H1 (cell line): ENCODE measurements around the gene BRMS1. TPM values are rescaled to one million over a fixed set of nuclear protein-coding genes. Genes with fewer than 3 reads are reported as not detected.

Experiments
- CTCF ChIA-PET: fragments of 300-600 bp; sonication (Branson Sonifier 250); formaldehyde crosslinking; loops from one replicate; lab custom pipeline; 2021; ENCODE audit not compliant: partially characterized antibody; lab: Charles Lee
- POLR2A ChIA-PET: fragments of 300-600 bp; sonication (Branson Sonifier 250); formaldehyde crosslinking; loops from one replicate; lab custom pipeline; 2021; ENCODE audit warnings: inconsistent platforms; ENCODE audit not compliant: partially characterized antibody; lab: Charles Lee
- DNase-seq, 2 experiments: peaks; one replicate each; pipeline versions ENCODE4 v3.0.0 to v3.0.0-alpha.2; 2010 to 2022; ENCODE audit warnings: low spot score in 2 of 2, low read depth in 1 of 2, mixed read lengths in 1 of 2
- FAIRE-seq: peaks from 2 replicates; lab custom pipeline; 2011; peaks lifted over from hg19 to GRCh38; lab: Jason Lieb, UNC
- H2AFZ ChIP-seq: 2 replicates; pipeline ENCODE4 v1.8.1; 2012; ENCODE audit warnings: low read length, inconsistent platforms
- H2AK5ac ChIP-seq: 2 replicates; pipeline ENCODE4 v1.6.1; 2013; ENCODE audit warnings: low read depth, low read length
- H2BK120ac ChIP-seq: replicated peaks from 2 replicates; pipeline ENCODE3; 2013; ENCODE audit warnings: low read depth, low read length, inconsistent platforms
- H2BK12ac ChIP-seq: 2 replicates; pipeline ENCODE4 v1.6.1; 2013; ENCODE audit warnings: low read depth, low read length
- H2BK15ac ChIP-seq: 2 replicates; pipeline ENCODE4 v1.6.1; 2013; ENCODE audit warnings: low read length
- H2BK20ac ChIP-seq: 2 replicates; pipeline ENCODE4 v1.6.1; 2013; ENCODE audit warnings: low read length
- H2BK5ac ChIP-seq: 2 replicates; pipeline ENCODE4 v1.6.1; 2013; ENCODE audit warnings: low read depth, low read length
- H3K14ac ChIP-seq: 2 replicates; pipeline ENCODE4 v1.6.1; 2013; ENCODE audit warnings: inconsistent platforms; ENCODE audit not compliant: insufficient read length
- H3K18ac ChIP-seq: 2 replicates; pipeline ENCODE4 v1.6.1; 2013; ENCODE audit warnings: low read length; ENCODE audit errors: extremely low read depth
- H3K23ac ChIP-seq: 2 replicates; pipeline ENCODE4 v1.6.1; 2013; ENCODE audit warnings: inconsistent platforms; ENCODE audit not compliant: insufficient read length
- H3K23me2 ChIP-seq: 2 replicates; pipeline ENCODE4 v1.6.1; 2013; ENCODE audit warnings: low read depth, low read length
- H3K27ac ChIP-seq: 2 replicates; pipeline ENCODE4 v1.6.1; 2011; ENCODE audit warnings: low read depth, low read length, inconsistent platforms
- H3K27me3 ChIP-seq, 4 experiments: replicated peaks in 1 of 4; 1 replicate in 1 of 4; 2 replicates in 3 of 4; pipeline versions ENCODE4 v1.6.1 to v1.8.1; 2011 to 2013; ENCODE audit warnings: low read length in 3 of 4, mild to moderate bottlenecking in 3 of 4, inconsistent platforms in 2 of 4, mixed read lengths in 2 of 4, moderate library complexity in 1 of 4; ENCODE audit not compliant: control insufficient read depth in 3 of 4, insufficient read depth in 3 of 4; ENCODE audit errors: extremely low read depth in 1 of 4
- H3K36me3 ChIP-seq, 4 experiments: 2 replicates each; pipeline versions ENCODE4 v1.6.1 to v1.8.1; 2011 to 2013; ENCODE audit warnings: mild to moderate bottlenecking in 4 of 4, low read length in 3 of 4, moderate library complexity in 2 of 4, control low read depth in 1 of 4, inconsistent platforms in 1 of 4; ENCODE audit not compliant: insufficient read depth in 4 of 4, control insufficient read depth in 2 of 4
- H3K4ac ChIP-seq: replicated peaks from 2 replicates; pipeline ENCODE3; 2013; ENCODE audit warnings: low read length, low read depth, mixed read lengths, inconsistent platforms; ENCODE audit not compliant: insufficient read length
- H3K4me1 ChIP-seq, 4 experiments: replicated peaks in 1 of 4; 1 replicate in 1 of 4; 2 replicates in 3 of 4; pipeline versions ENCODE4 v1.6.1 to v1.8.1; 2011 to 2013; ENCODE audit warnings: low read length in 3 of 4, inconsistent platforms in 2 of 4, mixed read lengths in 1 of 4; ENCODE audit not compliant: insufficient read depth in 4 of 4, control insufficient read depth in 3 of 4
- H3K4me2 ChIP-seq, 2 experiments: 2 replicates each; pipeline versions ENCODE4 v1.6.1 to v1.8.1; 2011 to 2013; ENCODE audit warnings: low read depth in 2 of 2, low read length in 2 of 2, control low read depth in 1 of 2, inconsistent platforms in 1 of 2, mild to moderate bottlenecking in 1 of 2; ENCODE audit not compliant: insufficient read depth in 1 of 2
- H3K4me3 ChIP-seq, 4 experiments: fragments of 200-600, 300-600 bp in 1 of 4; sonication (generic), shearing (Covaris generic), sonication (Bioruptor Twin) in 1 of 4; 2 replicates each; pipeline versions ENCODE4 v1.5.1 to v1.8.1; 2011 to 2016; ENCODE audit warnings: low read length in 4 of 4, low read depth in 3 of 4, control low read depth in 2 of 4, inconsistent platforms in 2 of 4, mild to moderate bottlenecking in 2 of 4, mixed read lengths in 1 of 4, moderate library complexity in 1 of 4; ENCODE audit not compliant: insufficient read depth in 2 of 4; ENCODE audit errors: extremely low read depth in 1 of 4
- H3K56ac ChIP-seq: replicated peaks from 2 replicates; pipeline ENCODE3; 2013; ENCODE audit warnings: low read depth, mild to moderate bottlenecking, mixed read lengths, low read length, inconsistent platforms; ENCODE audit not compliant: insufficient read length
- H3K79me1 ChIP-seq: 2 replicates; pipeline ENCODE4 v1.6.1; 2013; ENCODE audit warnings: low read depth, low read length, control low read depth
- H3K79me2 ChIP-seq, 2 experiments: 2 replicates each; pipeline versions ENCODE4 v1.6.1 to v1.8.1; 2012 to 2013; ENCODE audit warnings: low read length in 2 of 2, mild to moderate bottlenecking in 2 of 2, inconsistent platforms in 1 of 2; ENCODE audit not compliant: insufficient read depth in 2 of 2, control insufficient read depth in 1 of 2
- H3K9ac ChIP-seq, 4 experiments: replicated peaks in 1 of 4; 1 replicate in 1 of 4; 2 replicates in 3 of 4; pipeline versions ENCODE4 v1.6.1 to v1.8.1; 2011 to 2013; ENCODE audit warnings: low read depth in 3 of 4, low read length in 3 of 4, control low read depth in 2 of 4, mild to moderate bottlenecking in 2 of 4, moderate library complexity in 2 of 4, inconsistent platforms in 1 of 4; ENCODE audit errors: extremely low read depth in 1 of 4
- H3K9me3 ChIP-seq, 2 experiments: 2 replicates each; pipeline versions ENCODE4 v1.6.1 to v1.8.1; 2012 to 2013; ENCODE audit warnings: mild to moderate bottlenecking in 2 of 2, moderate library complexity in 2 of 2, control low read depth in 1 of 2, inconsistent platforms in 1 of 2, low read depth in 1 of 2, low read length in 1 of 2, mixed read lengths in 1 of 2; ENCODE audit not compliant: insufficient read depth in 2 of 2
- H4K20me1 ChIP-seq, 2 experiments: replicated peaks in 1 of 2; 2 replicates each; pipeline versions ENCODE3 to v1.8.1; 2011 to 2013; ENCODE audit warnings: inconsistent platforms in 2 of 2, low read length in 2 of 2, mild to moderate bottlenecking in 1 of 2; ENCODE audit not compliant: insufficient read depth in 2 of 2, control insufficient read depth in 1 of 2
- H4K5ac ChIP-seq: 2 replicates; pipeline ENCODE4 v1.6.1; 2013; ENCODE audit warnings: low read length, low read depth, mixed read lengths, inconsistent platforms; ENCODE audit not compliant: insufficient read length
- H4K8ac ChIP-seq: 2 replicates; pipeline ENCODE4 v1.8.0; 2013; ENCODE audit warnings: mild to moderate bottlenecking, moderate library complexity, low read length, inconsistent platforms; ENCODE audit not compliant: insufficient read depth; ENCODE audit errors: extremely low read depth
- H4K91ac ChIP-seq: replicated peaks from 2 replicates; pipeline ENCODE3; 2013; ENCODE audit warnings: low read length, mixed read lengths, inconsistent platforms; ENCODE audit not compliant: insufficient read length
- CBX8 ChIP-seq: fragments of 300-800, 300-1000 bp; sonication (generic); IDR thresholded peaks from 2 replicates; pipeline ENCODE4 v1.7.1; 2016; ENCODE audit warnings: low read depth, low read length, borderline replicate concordance
- CHD2 ChIP-seq: IDR thresholded peaks from 2 replicates; pipeline ENCODE4 v1.6.1; 2012; ENCODE audit warnings: low read length, improper control_type of control experiment
- EP300 ChIP-seq, 2 experiments: IDR thresholded peaks; 1 replicate in 1 of 2; 2 replicates in 1 of 2; pipeline ENCODE4 v1.6.1; 2011 to 2012; ENCODE audit warnings: low read depth in 2 of 2, low read length in 2 of 2, mild to moderate bottlenecking in 2 of 2, borderline replicate concordance in 1 of 2, inconsistent platforms in 1 of 2, moderate library complexity in 1 of 2
- FOSL1 ChIP-seq: IDR thresholded peaks from 2 replicates; pipeline ENCODE4 v1.6.1; 2011; ENCODE audit warnings: mild to moderate bottlenecking, low read depth, low read length, moderate library complexity; ENCODE audit not compliant: insufficient read depth
- JUND ChIP-seq: IDR thresholded peaks from 2 replicates; pipeline ENCODE4 v1.6.1; 2011; ENCODE audit warnings: mild to moderate bottlenecking, improper control_type of control experiment, low read length
- NANOG ChIP-seq: IDR thresholded peaks from 2 replicates; pipeline ENCODE4 v1.6.1; 2011; ENCODE audit warnings: low read length, low read depth, mild to moderate bottlenecking, inconsistent platforms; ENCODE audit not compliant: insufficient read depth, poor library complexity, severe bottlenecking
- SIN3A ChIP-seq, 2 experiments: IDR thresholded peaks in 1 of 2; conservative IDR thresholded peaks in 1 of 2; 2 replicates each; pipeline ENCODE4 v1.6.1; 2011 to 2012; ENCODE audit warnings: low read length in 2 of 2, improper control_type of control experiment in 1 of 2, low read depth in 1 of 2, mild to moderate bottlenecking in 1 of 2
- SIRT6 ChIP-seq: IDR thresholded peaks from one replicate; pipeline ENCODE4 v1.7.1; 2012; ENCODE audit warnings: low read length, inconsistent platforms
- SP1 ChIP-seq: IDR thresholded peaks from 2 replicates; pipeline ENCODE4 v1.6.1; 2011; ENCODE audit warnings: low read depth, low read length
- TCF12 ChIP-seq: IDR thresholded peaks from 2 replicates; pipeline ENCODE4 v1.6.1; 2011; ENCODE audit warnings: low read depth, mild to moderate bottlenecking, low read length
- YY1 ChIP-seq: IDR thresholded peaks from 2 replicates; pipeline ENCODE4 v1.6.1; 2011; ENCODE audit warnings: low read depth, mild to moderate bottlenecking, low read length
- WGBS, 2 experiments: shearing (Covaris generic) in 1 of 2; methylation state at CpG; one replicate each; pipeline versions ENCODE4 v1.1.6 to v1.1.7; 2013 to 2015; ENCODE audit warnings: low lambda C conversion rate in 2 of 2, mixed read lengths in 2 of 2, inconsistent platforms in 1 of 2, low coverage in 1 of 2, missing lambda C conversion rate in 1 of 2; ENCODE audit not compliant: insufficient replicate concordance in 2 of 2, insufficient coverage in 1 of 2, insufficient read length in 1 of 2; ENCODE audit errors: extremely low coverage in 1 of 2, missing lambda C conversion rate in 1 of 2; 5-methylcytosine and 5-hydroxymethylcytosine counted together
- polyA plus RNA-seq, 7 experiments: library from polyadenylated mRNA; depleted of rRNA in 3 of 7; stranded (reverse) in 5 of 7; unstranded in 2 of 7; fragments of >200 nt in 5 of 7; fragments of 200-250 nt in 2 of 7; gene quantifications; 1 replicate in 5 of 7; 2 replicates in 1 of 7; 4 replicates in 1 of 7; pipeline versions ENCODE4 v1.2.1 to v1.2.3, GENCODE V29; 2011 to 2013; ENCODE audit warnings: missing spikeins in 2 of 7, mixed read lengths in 2 of 7
- total RNA-seq: library from RNA; stranded (reverse); fragmentation: NEBNext Ultra II Directional; extraction: Animal tissue kit (Norgen Biotek cat#: 25700); gene quantifications from 2 replicates; pipeline ENCODE4 v1.2.1, GENCODE V29; 2021
- TF ChIP-seq, protein P1 (sequence below): IDR thresholded peaks from 2 replicates; pipeline ENCODE4 v1.6.1; 2012; ENCODE audit warnings: inconsistent platforms
- TF ChIP-seq, protein P2 (sequence below): IDR thresholded peaks from 2 replicates; pipeline ENCODE4 v1.6.1; 2012; ENCODE audit warnings: inconsistent platforms

The BRMS1 gene
- total and polyA plus RNA-seq, 2 of the 8 experiments (the other 6 are each of a cell fraction or from before 2014, with no cell fraction given), result 39.2 to 46.1 TPM

DNA sequence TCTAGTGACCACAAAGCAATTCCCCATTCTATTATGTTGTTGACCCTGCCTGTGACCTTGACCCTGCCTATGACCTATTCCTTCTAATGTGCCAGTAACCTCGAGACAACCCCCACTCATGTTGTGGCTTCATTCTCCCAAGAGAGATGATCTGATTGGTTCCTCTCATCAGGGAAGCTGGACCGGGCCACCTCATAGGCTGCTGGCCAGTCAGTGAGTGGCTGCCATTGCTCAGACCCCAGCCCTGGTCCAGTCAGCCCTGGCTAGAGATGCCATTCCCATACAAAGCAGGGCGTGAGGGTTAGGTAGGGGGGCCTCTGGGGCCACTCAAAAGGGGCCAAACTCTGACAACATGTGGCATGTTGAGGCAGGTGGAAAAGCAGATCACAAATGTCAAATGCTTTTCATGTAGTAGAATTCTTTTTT, 14.8 kb upstream of the BRMS1 start:
- H3K79me2 ChIP-seq, result no peaks in the 10 kb centered on the region
- peaks cover 0 to 11% of the 10 kb centered on the region in 2 experiments for H4K20me1 ChIP-seq
- no peak overlapping the region for H3K56ac ChIP-seq
- H3K18ac ChIP-seq, result no peak overlapping the region
- no peak overlapping the region for H2BK5ac ChIP-seq
- ChIA-PET POLR2A (interaction anchor here (0.6 to 28.7 kb wide), 8 partner anchors 8 to 91 kb away, joined by 3 to 487 read pairs (median 8); partner anchors contain the start of genes B4GAT1, BRMS1, RAB1B and RIN1), CTCF (interaction anchor here (3.0 kb wide), 1 partner anchor 48 kb away, joined by 14 read pairs; no protein-coding TSS in a partner anchor)
- H2BK15ac ChIP-seq, result no peak overlapping the region
- H3K4me3 ChIP-seq, result no peak overlapping the region
- H3K4me1 ChIP-seq, result peaks cover 0 to 3% (median 0%) of the 10 kb centered on the region in 4 experiments; a peak in 1 of 7 replicates
- H3K36me3 ChIP-seq, result peaks cover 4 to 20% (median 15%) of the 10 kb centered on the region in 4 experiments; a peak in 7 of 8 replicates
- no peak for DNase-seq
- H3K4ac ChIP-seq, result no peak overlapping the region
- H3K23me2 ChIP-seq, result no peaks in the 10 kb centered on the region
- no peak overlapping the region for H2BK20ac ChIP-seq
- H3K4me2 ChIP-seq, result 0 out of 4 replicates have a peak overlapping the region, but pooled peaks of 1 of the 2 experiments have one; percentile 10
- WGBS, 2 experiments, result 85% methylated on average over 3 of the region's 3 CpGs; no CpG with 5 or more reads in 1 of the 2 experiments
- no peak overlapping the region for H2BK12ac ChIP-seq
- H3K27ac ChIP-seq, result no peak overlapping the region
- no peak overlapping the region for H2AFZ ChIP-seq
- no peak for FAIRE-seq
- no peaks in the 10 kb centered on the region for H3K9me3 ChIP-seq
- no peaks in the 10 kb centered on the region for H3K79me1 ChIP-seq
- H2AK5ac ChIP-seq, result no peak overlapping the region
- H2BK120ac ChIP-seq, result no peak overlapping the region
- no peak overlapping the region for H3K9ac ChIP-seq
- no peak overlapping the region for H4K5ac ChIP-seq
- H4K8ac ChIP-seq, result no peak overlapping the region
- no peak overlapping the region for H3K14ac ChIP-seq
- no peaks in the 10 kb centered on the region for H3K27me3 ChIP-seq
- H3K23ac ChIP-seq, result no peak overlapping the region
- H4K91ac ChIP-seq, result no peak overlapping the region
- TF ChIP-seq NANOG, result no peak
- TF ChIP-seq FOSL1, result no peak
- no peak for TF ChIP-seq EP300 (IDR thresholded peaks at IDR 0.05; ENCODE audit: borderline replicate concordance in 1 of 2, low read depth in 2 of 2, low read length in 2 of 2)
- no peak for TF ChIP-seq CBX8
- TF ChIP-seq SIN3A (conservative IDR thresholded peaks at IDR 0.05 in 1 of 2, IDR thresholded peaks at IDR 0.05 in 1 of 2; ENCODE audit: low read depth in 1 of 2, low read length in 2 of 2), result no peak
- no peak for TF ChIP-seq TCF12
- TF ChIP-seq, protein P1, sequence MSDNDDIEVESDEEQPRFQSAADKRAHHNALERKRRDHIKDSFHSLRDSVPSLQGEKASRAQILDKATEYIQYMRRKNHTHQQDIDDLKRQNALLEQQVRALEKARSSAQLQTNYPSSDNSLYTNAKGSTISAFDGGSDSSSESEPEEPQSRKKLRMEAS, result no peak
- no peak for TF ChIP-seq SIRT6
- peak; percentile 72 for TF ChIP-seq SP1
- no peak for TF ChIP-seq CHD2
- 0 out of 2 replicates have a peak, but pooled peaks have one; percentile 17 for TF ChIP-seq YY1
- TF ChIP-seq, protein P2, sequence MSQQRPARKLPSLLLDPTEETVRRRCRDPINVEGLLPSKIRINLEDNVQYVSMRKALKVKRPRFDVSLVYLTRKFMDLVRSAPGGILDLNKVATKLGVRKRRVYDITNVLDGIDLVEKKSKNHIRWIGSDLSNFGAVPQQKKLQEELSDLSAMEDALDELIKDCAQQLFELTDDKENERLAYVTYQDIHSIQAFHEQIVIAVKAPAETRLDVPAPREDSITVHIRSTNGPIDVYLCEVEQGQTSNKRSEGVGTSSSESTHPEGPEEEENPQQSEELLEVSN, result no peak
- TF ChIP-seq JUND, result no peak
